Fibroblast of skin of right biceps (primary cell): ENCODE results near the gene SLC24A3.

Experiments
- DNase-seq: peaks from one replicate; pipeline ENCODE4 v3.0.0-alpha.2; 2013

Gene SLC24A3

DNA sequence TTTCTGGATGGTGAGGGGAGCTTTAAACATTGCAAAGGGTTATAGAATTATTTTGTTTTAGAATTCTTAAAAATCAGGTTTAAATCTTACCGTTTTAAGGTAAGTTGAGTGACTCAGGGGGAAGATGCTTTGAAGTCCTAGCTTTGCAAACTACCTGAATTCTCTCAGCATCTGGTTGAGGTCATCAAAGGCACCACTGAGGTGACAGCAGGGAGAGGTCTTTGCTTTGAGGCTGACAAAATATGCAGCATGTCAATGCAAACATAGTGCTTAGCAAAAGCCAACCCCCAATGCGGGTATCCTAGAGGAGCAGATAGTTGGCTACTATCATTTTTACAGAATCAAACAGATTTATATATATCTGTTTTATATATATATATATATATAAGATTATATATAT, 219.5 kb downstream of the SLC24A3 start:
- no peak for DNase-seq

GRCh38 chr20:19433371-19434350, 221.2 kb downstream of the SLC24A3 start:
- DNase-seq = peak; percentile 63

- peak; percentile 12 for DNase-seq
Measured at GRCh38 chr20:19435316-19435715, 222.9 kb downstream of the SLC24A3 start.

GRCh38 chr20:19435821-19436220, 223.4 kb downstream of the SLC24A3 start:
- no peak for DNase-seq

DNA sequence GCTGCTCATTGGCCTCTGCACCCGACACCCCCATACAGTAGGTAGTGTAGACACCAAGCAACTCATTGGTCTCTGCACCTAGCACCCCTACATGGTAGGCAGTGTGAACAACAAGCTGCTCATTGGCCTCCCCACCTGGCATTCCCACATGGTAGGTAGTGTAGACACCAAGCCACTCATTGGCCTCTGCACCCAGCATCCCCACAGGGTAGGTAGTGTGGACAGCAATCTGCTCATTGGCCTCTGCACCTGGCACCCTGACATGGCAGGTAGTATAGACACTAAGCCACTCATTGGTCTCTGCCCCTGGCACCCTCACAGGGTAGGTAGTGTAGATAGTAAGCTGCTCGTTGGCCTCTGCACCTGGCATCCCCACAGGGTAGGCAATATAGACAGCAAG, 226.0 kb downstream of the SLC24A3 start:
- no peak for DNase-seq

- DNase-seq = no peak
Measured at GRCh38 chr20:19440660-19441527, 228.5 kb downstream of the SLC24A3 start.

- DNase-seq = no peak
Measured at GRCh38 chr20:19446246-19446645, 233.8 kb downstream of the SLC24A3 start.

DNA sequence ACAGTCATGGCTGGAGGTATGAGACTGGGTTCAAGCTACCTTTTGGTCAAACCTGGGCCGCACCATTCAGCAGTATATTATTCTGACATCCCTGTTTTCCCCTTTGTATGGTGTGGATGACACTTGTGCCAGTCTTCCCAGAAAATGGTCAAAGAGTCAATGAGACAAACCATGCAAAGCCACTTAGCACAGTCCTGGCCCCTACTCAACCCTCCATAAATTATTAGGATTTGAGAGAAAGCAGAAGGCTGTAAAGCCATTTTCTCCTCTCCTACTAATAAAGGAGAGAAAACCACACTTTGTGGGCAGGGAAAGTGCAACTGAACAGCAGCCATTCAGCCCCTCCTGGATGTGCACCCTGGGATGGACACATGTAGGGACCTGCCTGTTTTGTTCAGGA, 236.2 kb downstream of the SLC24A3 start:
- DNase-seq = no peak

GRCh38 chr20:19449051-19449450, 236.6 kb downstream of the SLC24A3 start:
- DNase-seq = peak; percentile 15

DNA sequence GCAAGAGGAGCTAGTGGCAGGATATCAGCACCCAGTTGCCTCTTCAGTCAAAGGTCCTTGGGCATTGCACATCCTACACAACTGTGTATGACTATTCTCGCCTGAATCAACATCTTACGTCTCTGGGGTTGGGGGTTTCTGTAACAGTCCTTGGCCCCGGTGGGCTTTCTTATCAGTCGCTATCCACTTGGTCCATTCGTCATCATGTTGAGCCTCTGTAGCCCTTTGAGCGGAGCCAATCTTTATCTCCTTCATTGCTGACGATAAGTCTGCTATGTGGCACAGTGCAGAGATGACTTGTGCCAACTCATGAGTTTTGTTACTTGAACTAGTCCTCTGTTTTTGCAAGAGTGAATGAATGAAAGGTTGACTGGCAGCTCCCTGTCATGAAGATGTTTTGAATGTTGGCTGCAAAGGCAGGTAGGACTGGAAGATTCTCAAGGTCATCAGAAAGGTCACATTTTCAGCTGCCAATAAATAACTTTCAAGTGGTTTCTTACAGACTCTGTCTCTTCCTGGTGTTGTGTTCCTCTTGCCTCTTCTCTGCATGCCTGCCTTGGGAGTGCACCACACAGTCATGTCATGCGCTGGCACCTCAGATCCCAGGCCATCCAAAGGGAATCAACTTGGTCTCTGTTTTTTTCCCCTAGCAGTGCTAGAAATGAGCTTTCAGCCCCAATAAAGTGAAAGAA, 238.9 kb downstream of the SLC24A3 start:
- DNase-seq = no peak

- DNase-seq = no peak
Measured at GRCh38 chr20:19451923-19452295, 239.5 kb downstream of the SLC24A3 start.

DNA sequence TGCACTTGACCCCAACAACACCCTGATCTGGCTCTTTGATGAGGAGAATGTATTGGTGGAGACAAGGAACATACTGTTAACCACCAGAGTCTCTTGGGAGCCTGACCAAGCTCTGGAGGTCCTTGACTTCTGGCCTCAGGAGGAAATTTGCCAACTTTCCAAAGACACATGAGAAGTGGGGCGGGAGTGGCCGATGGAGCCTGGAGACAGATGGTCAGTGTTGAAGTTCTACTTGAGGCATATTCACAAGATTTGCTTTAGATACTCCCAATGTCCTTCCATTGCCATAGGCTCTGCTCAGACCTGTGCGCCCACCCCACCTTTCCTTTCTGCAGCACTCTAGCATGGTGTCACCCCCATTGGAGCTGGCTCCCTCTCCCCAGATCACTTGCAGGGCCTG, 241.0 kb downstream of the SLC24A3 start:
- no peak for DNase-seq

DNA sequence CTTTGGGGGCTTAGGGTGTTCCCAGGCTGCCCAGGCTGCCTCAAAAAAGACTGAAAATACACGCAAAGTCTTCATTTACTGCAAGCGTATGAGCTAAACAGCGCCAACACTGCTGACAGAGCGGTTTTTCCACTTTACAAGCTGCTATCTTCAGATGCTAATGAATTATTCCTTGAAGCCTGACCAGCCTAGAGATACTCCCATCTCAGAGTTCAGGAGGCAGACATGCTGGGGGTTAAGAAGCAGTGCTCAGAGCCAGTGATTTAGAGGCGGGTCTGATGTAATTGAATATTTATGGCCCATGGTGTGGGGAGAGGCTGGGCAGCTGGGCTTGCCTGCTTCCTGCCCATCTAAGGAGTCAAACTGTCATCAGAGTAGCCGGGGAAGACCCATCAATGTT, 241.4 kb downstream of the SLC24A3 start:
- DNase-seq = no peak

DNA sequence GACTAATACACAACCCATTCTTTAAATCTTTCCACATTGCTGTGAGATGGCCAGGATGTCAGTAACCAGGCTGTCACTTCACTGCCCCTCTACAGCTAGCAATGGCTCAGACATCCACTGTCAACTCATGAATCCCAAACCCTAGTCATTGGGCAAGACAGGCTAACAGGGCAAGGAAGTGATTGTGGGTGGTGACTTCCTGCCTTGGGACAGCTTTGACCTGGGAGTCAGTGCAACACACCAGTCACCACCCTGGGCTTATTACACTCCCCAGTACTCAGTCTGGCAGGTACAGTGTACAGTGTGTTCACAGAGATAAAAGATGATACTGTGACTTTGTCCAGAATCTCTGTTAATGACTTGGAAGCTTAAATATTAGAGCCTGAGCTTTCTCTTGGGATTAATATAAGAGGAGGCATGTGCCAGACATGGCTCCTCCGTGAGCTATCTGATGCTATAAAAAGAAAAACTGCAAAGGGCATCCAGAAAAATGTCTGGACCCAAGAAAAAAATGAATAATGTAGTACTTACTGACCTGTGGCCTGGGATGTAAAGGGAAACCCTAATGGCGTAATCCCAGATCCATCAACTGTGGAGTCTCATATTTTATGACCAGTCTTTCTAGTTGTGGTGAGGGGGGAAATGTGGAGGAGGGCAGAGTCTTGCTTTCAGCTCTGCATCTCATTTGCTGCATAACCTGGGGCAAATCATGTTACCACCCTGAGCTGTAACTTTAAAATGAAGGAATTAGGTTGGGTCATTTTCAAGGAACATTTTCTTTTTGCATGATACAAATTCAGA, 244.4 kb downstream of the SLC24A3 start:
- DNase-seq = no peak

- peak; percentile 30 for DNase-seq
Measured at GRCh38 chr20:19457611-19458010, 245.2 kb downstream of the SLC24A3 start.

GRCh38 chr20:19460386-19460785, 247.9 kb downstream of the SLC24A3 start:
- peak; percentile 58 for DNase-seq

- DNase-seq = no peak
Measured at GRCh38 chr20:19462491-19462890, 250.0 kb downstream of the SLC24A3 start.

- DNase-seq = no peak
Measured at GRCh38 chr20:19463597-19463996, 251.2 kb downstream of the SLC24A3 start.

GRCh38 chr20:19465536-19465935, 253.1 kb downstream of the SLC24A3 start:
- no peak for DNase-seq

GRCh38 chr20:19466206-19466928, 253.9 kb downstream of the SLC24A3 start:
- DNase-seq = no peak

GRCh38 chr20:19473216-19473921, 260.9 kb downstream of the SLC24A3 start:
- DNase-seq = no peak
